ENCODE measurements around the gene SCLT1.

SCLT1 gene

DNA sequence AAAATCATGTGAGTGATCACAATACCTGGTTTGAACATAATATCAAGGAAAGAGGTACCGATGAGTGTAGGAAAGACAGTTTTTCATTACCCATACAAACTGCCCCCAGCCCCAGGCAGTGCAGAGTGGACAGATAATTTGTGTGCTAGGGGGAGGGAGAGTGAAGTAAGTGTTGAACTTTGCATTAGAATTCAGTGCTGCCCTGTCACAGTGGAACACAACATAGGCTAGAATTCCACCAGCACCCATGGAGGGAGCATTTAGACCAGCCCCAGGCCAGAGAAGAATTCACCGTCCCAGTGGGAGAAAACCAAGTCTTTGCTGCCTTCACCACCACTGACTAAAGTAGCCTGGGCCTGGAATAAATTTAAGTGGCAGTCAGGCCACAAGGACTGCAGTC lies 107.3 kb downstream of the SCLT1 start:
- Histone ChIP-seq H3K27ac (ENCODE audit: low read length) (no peak overlapping the region), H3K9me3 (ENCODE audit: insufficient read depth, low read length) (no peaks in the 10 kb centered on the region), H3K9ac (ENCODE audit: low read length) (no peak overlapping the region), H3K27me3 (ENCODE audit: low read depth, low read length) (no peaks in the 10 kb centered on the region), H3K36me3 (replicated peaks; ENCODE audit: low read depth, low read length) (peaks cover 23% of the 10 kb centered on the region), H3K4me1 (ENCODE audit: low read length) (no peaks in the 10 kb centered on the region), H2AFZ (ENCODE audit: low read depth, low read length) (no peak overlapping the region), H4K20me1 (ENCODE audit: insufficient read depth, low read length) (no peaks in the 10 kb centered on the region), H3K4me3 (ENCODE audit: low read length) (no peak overlapping the region), H3K4me2 (ENCODE audit: low read length) (no peak overlapping the region), H3K79me2 (ENCODE audit: low read length) (no peaks in the 10 kb centered on the region)
- TF ChIP-seq EZH2phosphoT487 (IDR thresholded peaks at IDR 0.05; ENCODE audit: low read depth) (no peak), CTCF (IDR thresholded peaks at IDR 0.05; ENCODE audit: low read depth, low read length) (no peak)

DNA sequence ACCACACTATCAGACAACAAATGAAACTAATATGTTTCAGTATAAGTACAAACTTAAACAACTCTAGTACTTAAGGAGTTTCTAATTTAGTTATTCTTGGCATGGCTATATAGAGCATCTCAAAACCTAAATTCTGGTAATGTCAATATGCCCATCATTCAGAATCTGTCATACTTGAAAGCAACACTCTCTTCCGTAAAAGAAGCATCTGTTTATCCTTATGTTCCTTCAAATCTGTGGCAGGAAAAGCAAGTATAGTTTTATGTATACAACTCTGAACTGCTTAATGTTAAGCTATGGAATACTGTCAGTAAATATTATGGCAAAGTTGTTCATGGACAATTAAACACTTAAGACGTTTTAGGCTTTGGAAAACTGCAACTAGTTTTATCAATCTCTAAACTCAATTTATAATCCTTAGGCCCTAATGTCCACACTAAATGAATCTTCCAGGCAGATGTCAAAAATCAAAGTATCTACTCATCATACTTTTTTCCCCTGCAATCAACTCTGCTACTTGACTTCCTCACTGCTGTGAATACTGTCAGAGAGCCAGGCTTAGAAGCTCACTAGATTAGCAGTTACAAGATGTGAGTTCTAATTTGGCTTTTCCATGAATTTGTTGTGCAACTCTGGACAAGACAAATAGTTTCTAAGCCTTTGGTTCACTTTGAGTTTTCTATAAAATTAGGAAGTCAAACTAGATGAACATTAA lies 109.4 kb downstream of the SCLT1 start:
- Histone ChIP-seq H4K20me1 (ENCODE audit: insufficient read depth, low read length) (no peaks in the 10 kb centered on the region), H2AFZ (ENCODE audit: low read depth, low read length) (no peak overlapping the region), H3K27ac (ENCODE audit: low read length) (no peak overlapping the region), H3K4me1 (ENCODE audit: low read length) (no peaks in the 10 kb centered on the region), H3K4me2 (ENCODE audit: low read length) (no peak overlapping the region), H3K4me3 (ENCODE audit: low read length) (no peak overlapping the region), H3K36me3 (replicated peaks; ENCODE audit: low read depth, low read length) (peaks cover 16% of the 10 kb centered on the region), H3K9ac (ENCODE audit: low read length) (no peak overlapping the region), H3K9me3 (ENCODE audit: insufficient read depth, low read length) (no peaks in the 10 kb centered on the region), H3K27me3 (ENCODE audit: low read depth, low read length) (no peaks in the 10 kb centered on the region), H3K79me2 (ENCODE audit: low read length) (no peaks in the 10 kb centered on the region)
- TF ChIP-seq EZH2phosphoT487 (IDR thresholded peaks at IDR 0.05; ENCODE audit: low read depth) (no peak), CTCF (IDR thresholded peaks at IDR 0.05; ENCODE audit: low read depth, low read length) (no peak)

- H3K4me1 ChIP-seq (ENCODE audit: low read length) = no peaks in the 10 kb centered on the region
- H4K20me1 ChIP-seq (ENCODE audit: insufficient read depth, low read length) = no peaks in the 10 kb centered on the region
- no peak overlapping the region for H3K9ac ChIP-seq (ENCODE audit: low read length)
- H2AFZ ChIP-seq (ENCODE audit: low read depth, low read length) = no peak overlapping the region
- H3K27me3 ChIP-seq (ENCODE audit: low read depth, low read length) = no peaks in the 10 kb centered on the region
- no peak overlapping the region for H3K4me3 ChIP-seq (ENCODE audit: low read length)
- H3K27ac ChIP-seq (ENCODE audit: low read length) = no peak overlapping the region
- H3K36me3 ChIP-seq (replicated peaks; ENCODE audit: low read depth, low read length) = no peaks in the 10 kb centered on the region
- no peak for TF ChIP-seq CTCF (IDR thresholded peaks at IDR 0.05; ENCODE audit: low read depth, low read length)
- TF ChIP-seq EZH2phosphoT487 (IDR thresholded peaks at IDR 0.05; ENCODE audit: low read depth) = no peak
- no peaks in the 10 kb centered on the region for H3K79me2 ChIP-seq (ENCODE audit: low read length)
- H3K4me2 ChIP-seq (ENCODE audit: low read length) = no peak overlapping the region
- H3K9me3 ChIP-seq (ENCODE audit: insufficient read depth, low read length) = no peaks in the 10 kb centered on the region
These were observed 112.0 kb downstream of the SCLT1 start for GRCh38 chr4:128981377-128981776.

DNA sequence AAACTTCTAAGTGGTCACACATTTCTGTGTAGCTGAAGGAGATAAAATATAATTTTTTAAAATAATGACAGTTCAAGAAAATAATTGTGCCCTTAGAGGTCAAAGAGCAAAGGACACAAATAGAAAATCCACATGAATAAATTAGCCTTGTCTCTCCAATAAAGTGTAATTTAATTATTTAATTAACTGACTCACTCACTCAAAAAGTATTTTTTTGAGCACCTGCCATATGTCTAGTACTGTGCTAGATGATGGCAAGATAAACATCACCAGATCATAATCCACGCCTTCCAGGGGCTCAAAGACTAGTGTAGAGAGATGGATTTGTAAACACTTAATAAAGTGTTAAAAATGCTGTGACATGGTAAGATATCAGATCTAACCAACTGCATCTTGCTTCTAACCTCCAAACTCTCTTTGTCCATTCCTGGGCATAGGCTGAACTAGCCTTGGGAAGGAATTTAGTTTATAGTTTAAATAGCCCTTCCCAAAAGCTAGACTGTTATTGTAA lies 112.5 kb downstream of the SCLT1 start:
- Histone ChIP-seq H3K4me2 (ENCODE audit: low read length) (no peak overlapping the region), H3K9me3 (ENCODE audit: insufficient read depth, low read length) (no peaks in the 10 kb centered on the region), H3K4me3 (ENCODE audit: low read length) (no peak overlapping the region), H3K36me3 (replicated peaks; ENCODE audit: low read depth, low read length) (no peaks in the 10 kb centered on the region), H3K9ac (ENCODE audit: low read length) (no peak overlapping the region), H3K27me3 (ENCODE audit: low read depth, low read length) (no peaks in the 10 kb centered on the region), H3K27ac (ENCODE audit: low read length) (no peak overlapping the region), H4K20me1 (ENCODE audit: insufficient read depth, low read length) (no peaks in the 10 kb centered on the region), H2AFZ (ENCODE audit: low read depth, low read length) (no peak overlapping the region), H3K79me2 (ENCODE audit: low read length) (no peaks in the 10 kb centered on the region), H3K4me1 (ENCODE audit: low read length) (no peaks in the 10 kb centered on the region)
- no peak for TF ChIP-seq CTCF (IDR thresholded peaks at IDR 0.05; ENCODE audit: low read depth, low read length)
- no peak for TF ChIP-seq EZH2phosphoT487 (IDR thresholded peaks at IDR 0.05; ENCODE audit: low read depth)

Measured in OCI-LY3 (cell line).